Globus pallidus (tissue), 1 donor: ENCODE measurements around the gene TCHP.
"Not testable (repeated sequence)": the region's sequence is repeated elsewhere in the genome, so short reads cannot be mapped to it uniquely, and the experiment has no call there.

ENCODE experiments used
- DNase-seq: peaks from one replicate; pipeline ENCODE4 v3.0.0-alpha.2; 2015; ENCODE audit warnings: low spot score

The TCHP gene

GRCh38 chr12:109879351-109880042, 20.6 kb upstream of the TCHP start:
- peak; percentile 71 for DNase-seq

DNA sequence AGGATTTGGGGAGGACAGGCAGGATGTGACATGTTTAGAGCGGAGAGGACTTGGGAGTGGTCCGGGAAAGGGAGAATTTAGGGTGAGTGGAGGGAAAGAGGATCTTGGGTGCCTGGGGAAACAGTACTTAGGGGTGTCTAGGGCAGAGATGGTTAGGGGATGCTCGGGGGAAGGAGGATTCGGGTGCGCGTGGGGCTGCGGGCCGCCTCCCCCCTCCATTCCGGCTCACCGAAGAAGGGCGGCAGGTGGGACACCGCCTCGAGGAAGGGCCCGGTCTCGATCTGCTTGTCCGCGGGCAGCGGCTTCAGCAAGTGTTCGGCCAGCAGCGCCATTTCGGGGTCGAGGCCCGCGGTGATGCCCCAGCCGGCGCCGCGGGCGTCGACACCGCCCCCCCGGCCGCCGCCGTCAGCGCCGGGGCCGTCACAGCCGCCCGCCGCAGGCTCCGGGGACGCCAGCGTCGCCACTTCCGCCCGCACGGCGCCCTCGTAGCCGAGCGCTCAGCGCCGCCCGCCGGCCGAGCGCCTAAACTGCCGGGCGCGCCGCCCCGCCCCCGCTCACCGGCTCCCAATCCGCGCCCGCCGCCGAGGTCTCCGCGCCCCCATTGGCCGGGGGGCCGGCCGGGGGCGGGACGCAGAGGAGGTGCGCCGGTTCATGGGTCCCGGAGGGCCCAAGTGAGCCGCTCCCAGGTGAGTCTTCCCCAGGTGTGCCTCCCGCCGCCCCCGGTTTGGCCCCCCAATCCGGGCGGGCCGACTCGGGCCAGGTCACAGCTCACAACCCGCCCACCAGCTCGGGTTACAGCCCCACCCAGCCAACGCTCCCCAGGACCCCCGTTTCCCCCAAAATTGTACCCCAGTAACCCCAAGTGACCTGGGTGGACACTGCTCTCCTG, 19.8 kb upstream of the TCHP start, which contains the start of gene GLTP:
TSS of gene GLTP (minus strand) at position 499 of the 889 bp plus-strand sequence. CDS start at position 332, 167 bp downstream.
- DNase-seq: peak; percentile 84

DNA sequence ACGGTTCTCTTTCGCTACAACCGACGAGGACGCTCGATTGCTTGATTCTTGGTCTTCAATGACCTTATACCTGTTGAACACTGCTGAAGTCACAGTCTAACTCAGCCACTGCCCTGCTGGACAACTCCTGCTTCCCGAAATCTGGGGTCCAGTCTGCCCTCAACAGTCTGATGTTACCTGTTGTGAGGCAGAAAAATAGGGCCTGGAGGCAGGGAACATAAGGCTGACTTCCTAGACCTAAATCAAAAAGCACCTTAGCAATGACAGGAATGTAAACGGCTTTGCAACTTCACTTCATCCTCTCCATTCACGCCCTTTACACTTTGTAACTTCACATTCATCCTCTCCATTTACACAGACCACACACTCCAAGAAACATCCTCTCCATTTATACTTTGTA, 19.1 kb upstream of the TCHP start:
- no peak for DNase-seq

- no peak for DNase-seq
Observed at GRCh38 chr12:109881752-109882151, 18.3 kb upstream of the TCHP start.

DNA sequence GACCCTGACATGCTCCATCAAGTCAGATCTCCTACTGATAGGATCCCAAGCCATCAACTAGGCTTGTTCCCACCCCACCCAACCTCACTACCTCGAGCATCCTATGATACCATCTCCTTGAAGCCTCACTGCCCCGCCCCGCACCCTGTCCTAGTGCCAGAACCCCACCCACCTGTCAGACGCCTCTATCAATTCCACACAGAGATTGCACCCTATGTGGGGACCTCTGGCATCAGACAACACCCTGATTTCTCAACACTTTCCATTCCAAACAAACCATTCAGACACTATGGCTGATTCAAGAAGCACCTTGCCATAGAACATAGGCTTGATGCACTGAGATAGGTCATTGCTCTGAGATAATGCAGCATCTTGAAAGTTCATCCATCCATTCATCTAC, 16.6 kb upstream of the TCHP start:
- no peak for DNase-seq

DNA sequence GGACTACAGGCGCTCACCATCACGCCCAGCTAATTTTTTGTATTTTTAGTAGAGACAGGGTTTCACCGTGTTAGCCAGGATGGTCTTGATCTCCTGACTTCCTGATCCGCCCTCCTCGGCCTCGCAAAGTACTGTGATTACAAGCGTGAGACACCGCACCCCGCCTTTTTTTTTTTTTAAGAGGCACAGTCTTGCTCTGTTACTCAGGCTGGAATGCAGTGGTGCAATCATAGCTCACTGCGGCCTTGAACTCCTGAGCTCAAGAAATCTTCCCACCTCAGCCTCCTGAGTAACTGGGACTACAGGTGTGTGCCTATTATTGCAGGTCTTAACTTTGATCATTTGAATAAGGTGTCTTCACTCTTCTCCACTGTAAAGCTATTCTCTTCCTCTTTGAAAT, 14.5 kb upstream of the TCHP start:
- DNase-seq: no peak

GRCh38 chr12:109888179-109889020, 11.7 kb upstream of the TCHP start:
- DNase-seq: no peak

DNA sequence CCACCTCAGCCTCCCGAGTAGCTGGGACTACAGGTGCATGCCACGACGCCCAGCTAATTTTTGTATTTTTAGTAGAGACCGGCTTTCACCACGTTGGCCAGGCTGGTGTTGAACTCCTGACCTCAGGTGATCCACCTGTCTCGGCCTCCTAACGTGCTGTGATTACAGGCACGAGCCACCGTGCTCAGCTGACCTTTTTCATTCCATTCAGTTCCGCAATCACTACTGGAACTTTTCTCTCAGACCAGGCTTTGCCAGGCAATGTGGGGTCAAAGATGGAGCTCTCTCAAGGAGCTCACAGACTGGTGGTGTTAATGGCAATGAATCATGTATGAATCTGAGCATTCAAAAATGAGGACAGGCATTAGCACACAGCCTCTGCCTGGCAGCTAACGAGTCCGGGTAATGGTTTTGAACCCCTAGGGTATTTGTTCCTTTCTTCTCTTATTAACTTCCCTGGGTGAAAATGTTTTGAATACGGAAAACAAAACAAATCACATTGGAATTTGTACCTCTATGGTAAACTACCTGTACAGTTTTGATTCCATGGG, 9.4 kb upstream of the TCHP start:
- DNase-seq: no peak

- not testable (repeated sequence) for DNase-seq
Observed at GRCh38 chr12:109891731-109892130, 8.3 kb upstream of the TCHP start.

DNA sequence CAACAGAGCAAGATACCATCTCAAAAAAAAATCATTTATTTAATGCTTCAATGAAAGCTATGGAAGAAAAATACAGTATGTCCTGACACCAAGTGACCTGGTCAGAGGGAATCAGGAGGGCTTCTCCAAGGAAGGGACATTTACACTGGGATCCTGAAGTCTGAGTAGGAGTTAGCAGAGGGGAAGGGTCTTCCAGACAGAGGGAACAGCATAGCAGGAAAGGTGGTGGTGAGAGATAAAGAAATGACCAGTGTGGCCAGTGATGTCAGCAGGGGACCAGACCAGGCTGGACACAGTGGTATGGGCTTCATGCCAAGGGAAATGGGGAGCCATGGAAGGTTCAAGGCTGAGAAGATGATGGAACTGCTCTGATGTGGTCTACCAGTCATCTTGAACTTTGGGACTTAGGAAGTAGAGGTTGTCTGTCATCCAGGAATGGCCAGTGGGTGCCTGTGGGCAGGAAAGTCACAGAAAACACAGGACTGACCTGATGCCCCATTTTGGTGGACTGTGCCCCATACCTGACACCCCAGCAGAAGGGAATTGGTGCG, 7.8 kb upstream of the TCHP start:
- no peak for DNase-seq

DNA sequence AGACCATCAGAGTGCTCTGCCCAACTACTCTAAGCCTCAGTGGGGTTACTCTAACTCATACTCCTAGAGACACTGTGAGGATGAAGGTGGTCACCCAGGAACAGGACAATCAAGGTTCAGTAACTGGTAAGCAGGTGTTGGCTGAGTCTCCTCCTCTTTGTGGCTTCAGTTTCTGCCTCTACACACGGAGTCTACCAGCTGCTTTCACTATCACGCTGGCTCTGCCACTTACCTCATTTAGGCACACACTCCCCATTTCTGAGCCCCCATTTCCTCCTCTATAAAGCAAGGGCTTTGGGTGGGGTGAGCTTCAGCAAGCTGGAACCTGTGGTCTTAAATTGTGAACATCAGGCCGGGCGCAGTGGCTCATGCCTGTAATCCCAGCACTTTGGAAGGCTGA, 7.3 kb upstream of the TCHP start:
- DNase-seq: no peak

DNA sequence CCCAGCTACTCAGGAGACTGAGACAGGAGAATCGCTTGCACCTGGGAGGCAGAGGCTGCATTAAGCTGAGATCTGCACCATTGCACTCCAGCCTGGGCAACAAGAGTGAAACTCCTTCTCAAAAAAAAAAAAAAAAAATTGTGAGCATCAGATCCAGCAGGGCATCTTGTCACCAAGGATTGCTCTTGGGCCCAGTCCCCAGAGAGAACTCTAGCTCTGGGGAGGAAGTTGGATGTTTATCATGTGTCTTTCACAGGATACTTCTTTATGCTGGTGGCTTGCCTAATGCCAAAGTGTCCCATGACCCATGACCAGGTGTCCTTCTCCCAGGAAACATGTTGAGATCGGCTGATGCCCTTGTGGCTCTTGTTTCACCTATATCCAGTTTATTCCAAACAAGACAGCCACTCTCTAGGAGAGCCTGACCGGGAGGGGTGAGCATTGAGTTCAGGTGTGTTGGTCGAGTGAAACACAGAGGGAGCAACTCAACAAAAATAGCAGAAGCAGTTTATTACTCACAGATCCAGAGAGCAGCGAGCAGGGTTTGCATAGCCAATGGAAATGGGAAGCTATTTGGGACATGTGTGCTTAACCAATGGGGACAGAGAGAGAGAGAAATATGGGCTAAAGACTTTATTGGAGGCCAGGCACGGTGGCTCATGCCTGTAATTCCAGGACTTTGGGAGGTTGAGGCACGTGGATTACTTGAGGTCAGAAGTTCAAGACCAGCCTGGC, 6.6 kb upstream of the TCHP start:
- DNase-seq: no peak

GRCh38 chr12:109894939-109895338, 5.1 kb upstream of the TCHP start:
- DNase-seq: no peak

GRCh38 chr12:109896188-109896587, 3.9 kb upstream of the TCHP start:
- DNase-seq: no peak

- no peak for DNase-seq
Observed at GRCh38 chr12:109897029-109897428, 3.0 kb upstream of the TCHP start.

GRCh38 chr12:109899345-109899744, 729 bp upstream of the TCHP start:
- DNase-seq: not testable (repeated sequence)

DNA sequence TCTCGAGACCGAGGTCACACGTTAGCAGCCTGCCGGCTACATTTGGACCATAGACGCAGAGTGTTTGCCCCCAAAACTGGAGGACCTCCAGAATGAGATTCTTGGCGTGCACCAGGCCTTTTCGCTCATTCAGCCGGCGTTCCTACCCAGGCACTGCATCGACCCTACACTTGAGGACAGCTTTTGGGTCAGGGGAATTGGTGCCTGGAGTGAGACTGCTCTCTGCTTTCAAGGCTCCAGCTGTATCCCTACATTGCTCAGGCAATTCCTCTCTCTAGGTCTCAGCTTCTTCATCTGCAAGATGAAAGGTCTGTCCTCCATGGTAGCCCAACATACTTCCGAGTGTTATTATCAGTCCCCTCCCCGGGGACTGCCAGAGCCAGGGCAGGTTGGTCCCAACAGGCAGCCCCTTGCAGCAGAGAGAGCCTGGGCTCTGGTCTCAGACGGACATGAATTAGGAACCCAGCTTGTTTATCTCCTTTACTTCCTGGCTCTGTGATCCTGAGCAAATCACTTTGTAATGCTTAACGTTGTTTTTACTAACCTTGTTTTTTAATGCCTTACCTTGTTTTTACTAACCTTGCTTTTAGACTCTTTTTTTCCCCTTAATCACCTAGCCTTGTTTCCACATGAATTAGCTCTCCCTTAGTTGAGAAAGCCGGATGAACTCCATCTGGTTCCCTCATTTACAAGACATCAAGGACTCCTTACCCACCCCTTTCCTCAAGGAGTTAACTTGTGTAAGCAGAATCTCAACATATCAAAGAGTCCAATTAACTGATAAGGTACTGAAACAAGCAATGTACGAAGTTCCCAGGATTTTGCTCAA, 892 bp downstream of the TCHP start:
- no peak for DNase-seq

GRCh38 chr12:109902891-109903418, 2.9 kb downstream of the TCHP start:
- DNase-seq: no peak

- DNase-seq: no peak
Observed at GRCh38 chr12:109905301-109905700, 5.2 kb downstream of the TCHP start.
